HL-60 (cell line): ENCODE results near the gene FAM124A.

ENCODE experiments used
- POLR2AphosphoS5 ChIP-seq: IDR thresholded peaks from 2 replicates; pipeline ENCODE4 v1.6.1; 2012; ENCODE audit warnings: low read depth
- REST ChIP-seq: IDR thresholded peaks from 2 replicates; pipeline ENCODE4 v1.6.1; 2012; ENCODE audit warnings: low read depth; ENCODE audit not compliant: insufficient replicate concordance
- TF ChIP-seq, protein P1 (sequence below): IDR thresholded peaks from one replicate; pipeline ENCODE4 v1.5.1; 2011; ENCODE audit warnings: low read length, control low read depth, inconsistent platforms; ENCODE audit not compliant: insufficient read depth

DNA sequence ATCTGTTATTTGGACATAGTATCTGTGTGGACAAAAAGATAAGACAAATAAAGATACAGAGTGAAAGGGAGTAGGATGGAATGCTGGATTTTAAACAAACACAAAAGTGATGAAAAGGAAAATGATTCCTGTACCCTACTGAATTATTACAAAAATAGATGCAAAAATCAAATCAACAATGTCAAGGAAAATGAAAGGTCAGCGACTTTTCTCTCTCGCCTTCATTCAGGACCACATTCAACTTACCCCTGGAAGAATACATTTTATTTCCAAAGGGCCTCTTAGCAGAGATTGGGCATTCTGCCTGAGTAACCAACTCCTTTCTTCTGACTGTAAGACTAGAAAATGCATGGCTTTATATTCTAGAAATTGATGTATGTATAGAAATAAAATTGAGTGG is 28.8 kb upstream of the FAM124A start:
- TF ChIP-seq, protein P1, sequence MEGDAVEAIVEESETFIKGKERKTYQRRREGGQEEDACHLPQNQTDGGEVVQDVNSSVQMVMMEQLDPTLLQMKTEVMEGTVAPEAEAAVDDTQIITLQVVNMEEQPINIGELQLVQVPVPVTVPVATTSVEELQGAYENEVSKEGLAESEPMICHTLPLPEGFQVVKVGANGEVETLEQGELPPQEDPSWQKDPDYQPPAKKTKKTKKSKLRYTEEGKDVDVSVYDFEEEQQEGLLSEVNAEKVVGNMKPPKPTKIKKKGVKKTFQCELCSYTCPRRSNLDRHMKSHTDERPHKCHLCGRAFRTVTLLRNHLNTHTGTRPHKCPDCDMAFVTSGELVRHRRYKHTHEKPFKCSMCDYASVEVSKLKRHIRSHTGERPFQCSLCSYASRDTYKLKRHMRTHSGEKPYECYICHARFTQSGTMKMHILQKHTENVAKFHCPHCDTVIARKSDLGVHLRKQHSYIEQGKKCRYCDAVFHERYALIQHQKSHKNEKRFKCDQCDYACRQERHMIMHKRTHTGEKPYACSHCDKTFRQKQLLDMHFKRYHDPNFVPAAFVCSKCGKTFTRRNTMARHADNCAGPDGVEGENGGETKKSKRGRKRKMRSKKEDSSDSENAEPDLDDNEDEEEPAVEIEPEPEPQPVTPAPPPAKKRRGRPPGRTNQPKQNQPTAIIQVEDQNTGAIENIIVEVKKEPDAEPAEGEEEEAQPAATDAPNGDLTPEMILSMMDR, result no peak
- no peak for TF ChIP-seq REST
- TF ChIP-seq POLR2AphosphoS5, result no peak
